Liver (tissue), 9 donors: ENCODE results near the gene PDE4B. TPM values are rescaled to one million over a fixed set of nuclear protein-coding genes. Genes with fewer than 3 reads are reported as not detected.

Experiments
- DNase-seq: peaks from one replicate; pipeline ENCODE4 v3.0.0-alpha.2; 2017; ENCODE audit warnings: low spot score
- H3K27ac ChIP-seq, 2 donors: one replicate each; pipeline ENCODE4 v1.7.0; 2013; ENCODE audit warnings: inconsistent platforms in 2 of 2, low read length in 2 of 2, control low read depth in 1 of 2, low read depth in 1 of 2, mild to moderate bottlenecking in 1 of 2
- H3K27me3 ChIP-seq, 4 donors: one replicate each; pipeline versions ENCODE4 v1.6.1 to v1.7.0; 2013; ENCODE audit warnings: low read length in 3 of 4, inconsistent platforms in 1 of 4, mild to moderate bottlenecking in 1 of 4, moderate library complexity in 1 of 4; ENCODE audit not compliant: control insufficient read depth in 4 of 4, insufficient read depth in 4 of 4
- H3K36me3 ChIP-seq, 4 donors: one replicate each; pipeline versions ENCODE4 v1.6.1 to v1.7.0; 2013; ENCODE audit warnings: low read length in 3 of 4, mild to moderate bottlenecking in 3 of 4, low read depth in 1 of 4, moderate library complexity in 1 of 4; ENCODE audit not compliant: control insufficient read depth in 4 of 4, insufficient read depth in 3 of 4
- H3K4me1 ChIP-seq, 4 donors: one replicate each; pipeline versions ENCODE4 v1.6.1 to v1.7.0; 2013; ENCODE audit warnings: low read length in 3 of 4, mild to moderate bottlenecking in 3 of 4, moderate library complexity in 1 of 4; ENCODE audit not compliant: control insufficient read depth in 4 of 4, insufficient read depth in 4 of 4
- H3K4me3 ChIP-seq, 3 donors: one replicate each; pipeline versions ENCODE4 v1.6.1 to v1.7.0; 2013; ENCODE audit warnings: low read length in 3 of 3, control low read depth in 1 of 3, low read depth in 1 of 3, mild to moderate bottlenecking in 1 of 3
- H3K9ac ChIP-seq, 2 donors: one replicate each; pipeline ENCODE4 v1.7.0; 2013; ENCODE audit warnings: low read length in 2 of 2, mild to moderate bottlenecking in 2 of 2, moderate library complexity in 2 of 2, control low read depth in 1 of 2, low read depth in 1 of 2
- H3K9me3 ChIP-seq, 4 donors: one replicate each; pipeline versions ENCODE4 v1.6.1 to v1.7.0; 2013; ENCODE audit warnings: low read length in 3 of 4; ENCODE audit not compliant: control insufficient read depth in 4 of 4
- EGR1 ChIP-seq, 2 donors: IDR thresholded peaks; 2 replicates each; pipeline ENCODE4 v1.6.1; 2016 to 2018; ENCODE audit warnings: antibody characterized with exemption in 2 of 2, low read depth in 2 of 2
- FOXA1 ChIP-seq: IDR thresholded peaks from 2 replicates; pipeline ENCODE4 v1.6.1; 2016; ENCODE audit warnings: antibody characterized with exemption
- FOXA2 ChIP-seq: IDR thresholded peaks from 2 replicates; pipeline ENCODE4 v1.6.1; 2016; ENCODE audit warnings: antibody characterized with exemption
- GABPA ChIP-seq, 2 donors: IDR thresholded peaks in 1 of 2; conservative IDR thresholded peaks in 1 of 2; 2 replicates each; pipeline ENCODE4 v1.6.1; 2016; ENCODE audit warnings: antibody characterized with exemption in 2 of 2, mild to moderate bottlenecking in 1 of 2, moderate library complexity in 1 of 2
- HNF4A ChIP-seq, 2 donors: conservative IDR thresholded peaks; 2 replicates each; pipeline ENCODE4 v1.6.1; 2016; ENCODE audit warnings: antibody characterized with exemption in 2 of 2, mild to moderate bottlenecking in 2 of 2
- HNF4G ChIP-seq: IDR thresholded peaks from 2 replicates; pipeline ENCODE4 v1.6.1; 2016; ENCODE audit warnings: antibody characterized with exemption
- JUND ChIP-seq, 2 donors: IDR thresholded peaks; 2 replicates each; pipeline ENCODE4 v1.6.1; 2016; ENCODE audit warnings: antibody characterized with exemption in 2 of 2
- NR2F2 ChIP-seq: IDR thresholded peaks from 2 replicates; pipeline ENCODE4 v1.6.1; 2016; ENCODE audit warnings: antibody characterized with exemption
- RAD21 ChIP-seq, 2 donors: IDR thresholded peaks; 2 replicates each; pipeline ENCODE4 v1.6.1; 2016; ENCODE audit warnings: antibody characterized with exemption in 2 of 2, mild to moderate bottlenecking in 2 of 2
- RXRA ChIP-seq, 2 donors: IDR thresholded peaks; 2 replicates each; pipeline ENCODE4 v1.6.1; 2017 to 2018; ENCODE audit warnings: antibody characterized with exemption in 2 of 2, mild to moderate bottlenecking in 1 of 2
- SP1 ChIP-seq: IDR thresholded peaks from 2 replicates; pipeline ENCODE4 v1.6.1; 2018; ENCODE audit warnings: antibody characterized with exemption, mild to moderate bottlenecking
- TAF1 ChIP-seq: conservative IDR thresholded peaks from 2 replicates; pipeline ENCODE4 v1.6.1; 2016; ENCODE audit warnings: antibody characterized with exemption, mild to moderate bottlenecking
- YY1 ChIP-seq: IDR thresholded peaks from 2 replicates; pipeline ENCODE4 v1.6.1; 2016; ENCODE audit warnings: antibody characterized with exemption, mild to moderate bottlenecking
- WGBS: extraction: QIAGEN DNeasy Blood & Tissue Kit; methylation state at CpG from one replicate; pipeline ENCODE4 v1.1.7; 2013; 5-methylcytosine and 5-hydroxymethylcytosine counted together
- polyA plus RNA-seq, 2 donors: library from polyadenylated mRNA; stranded (reverse) in 1 of 2; unstranded in 1 of 2; fragments of 200-250 nt in 1 of 2; fragments of >200 nt in 1 of 2; fragmentation: Nextera tagmentation in 1 of 2; extraction: Ambion mirVana in 1 of 2; gene quantifications; one replicate each; pipeline versions ENCODE4 v1.2.1 to v1.2.3, GENCODE V29; 2013 to 2015
- total RNA-seq, 2 donors: library from RNA; depleted of rRNA; stranded (reverse); fragments of >200 nt; gene quantifications; one replicate each; pipeline ENCODE4 v1.2.3, GENCODE V29; 2014
- TF ChIP-seq, protein P1 (sequence below): IDR thresholded peaks from 2 replicates; pipeline ENCODE4 v1.6.1; 2016; ENCODE audit warnings: antibody characterized with exemption
- TF ChIP-seq, protein P2 (sequence below): IDR thresholded peaks from 2 replicates; pipeline ENCODE4 v1.6.1; 2016; ENCODE audit warnings: antibody characterized with exemption, mild to moderate bottlenecking
- TF ChIP-seq, protein P3 (sequence below): IDR thresholded peaks from 2 replicates; pipeline ENCODE4 v1.6.1; 2016; ENCODE audit warnings: antibody characterized with exemption
- TF ChIP-seq, protein P4 (sequence below): IDR thresholded peaks from 2 replicates; pipeline ENCODE4 v1.6.1; 2016; ENCODE audit warnings: antibody characterized with exemption
- TF ChIP-seq, protein P5 (sequence below): fragments of 150-350 bp; IDR thresholded peaks from 2 replicates; pipeline ENCODE4 v1.5.1; 2017; ENCODE audit warnings: improper control_type of control experiment, low read depth, low read length; ENCODE audit not compliant: missing input control
- donor health status: healthy.
- donor health status: healthy.
- donor health status: healthy.
- donor health status: healthy.
- donor health status: healthy.

PDE4B gene
- total and polyA plus RNA-seq, 4 donors, result 1.9 to 3.9 (median 2.7) TPM

DNA sequence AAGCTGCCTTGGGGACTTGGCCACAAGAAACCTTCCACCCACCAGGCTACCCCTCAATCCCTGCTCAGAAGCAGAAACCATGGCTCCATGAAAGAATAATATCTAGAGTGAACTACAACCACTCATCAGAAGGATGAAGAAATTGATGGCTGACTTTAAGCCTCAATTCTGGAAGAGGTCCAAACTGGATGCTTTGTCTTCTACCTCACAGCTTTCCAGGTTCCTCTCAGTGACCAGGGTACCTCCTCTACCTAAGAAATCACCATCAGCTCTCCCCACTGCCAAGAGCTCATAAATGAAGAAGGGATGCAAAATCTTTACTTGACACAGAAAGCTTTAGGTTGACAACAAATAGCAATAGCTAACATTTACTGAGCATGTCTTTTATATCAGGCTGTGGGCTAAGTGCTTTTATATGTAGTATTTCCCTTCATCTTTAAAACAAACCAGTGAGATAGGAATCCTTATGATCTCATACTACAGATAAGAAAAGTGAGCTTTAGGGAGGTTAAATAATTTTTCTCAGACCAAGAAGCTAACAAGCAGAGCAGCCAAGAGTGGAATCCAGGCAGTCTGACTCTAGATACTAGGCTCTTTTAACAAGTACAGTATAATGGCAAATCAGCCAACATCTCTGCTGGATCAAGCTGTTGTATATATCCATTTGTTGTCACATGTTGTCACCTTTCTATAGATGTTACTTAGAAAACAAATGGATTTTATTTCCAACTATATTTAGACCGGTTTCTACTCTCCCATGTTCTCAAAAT, 498.3 kb downstream of the PDE4B start:
- Histone ChIP-seq H3K4me3 (no peak overlapping the region), H3K9ac (no peak overlapping the region), H3K27me3 (no peaks in the 10 kb centered on the region), H3K36me3 (no peaks in the 10 kb centered on the region), H3K9me3 (no peaks in the 10 kb centered on the region), H3K4me1 (peaks cover 0 to under 1% (median 0%) of the 10 kb centered on the region in 4 donors), H3K27ac (no peak overlapping the region)
- no peak for DNase-seq
- 69% methylated on average over 1 of the region's 1 CpG for WGBS
- TF ChIP-seq NR2F2 (no peak), FOXA1 (no peak), RXRA (IDR thresholded peaks at IDR 0.05) (no peak), TAF1 (no peak), EGR1 (IDR thresholded peaks at IDR 0.05; ENCODE audit: low read depth in 2 of 2) (no peak), FOXA2 (no peak), GABPA (IDR thresholded peaks at IDR 0.05 in 1 of 2, conservative IDR thresholded peaks at IDR 0.05 in 1 of 2) (no peak), SP1 (no peak), JUND (IDR thresholded peaks at IDR 0.05) (no peak), YY1 (no peak), RAD21 (IDR thresholded peaks at IDR 0.05) (no peak), HNF4A (conservative IDR thresholded peaks at IDR 0.05) (no peak), HNF4G (no peak)
- TF ChIP-seq, protein P1, sequence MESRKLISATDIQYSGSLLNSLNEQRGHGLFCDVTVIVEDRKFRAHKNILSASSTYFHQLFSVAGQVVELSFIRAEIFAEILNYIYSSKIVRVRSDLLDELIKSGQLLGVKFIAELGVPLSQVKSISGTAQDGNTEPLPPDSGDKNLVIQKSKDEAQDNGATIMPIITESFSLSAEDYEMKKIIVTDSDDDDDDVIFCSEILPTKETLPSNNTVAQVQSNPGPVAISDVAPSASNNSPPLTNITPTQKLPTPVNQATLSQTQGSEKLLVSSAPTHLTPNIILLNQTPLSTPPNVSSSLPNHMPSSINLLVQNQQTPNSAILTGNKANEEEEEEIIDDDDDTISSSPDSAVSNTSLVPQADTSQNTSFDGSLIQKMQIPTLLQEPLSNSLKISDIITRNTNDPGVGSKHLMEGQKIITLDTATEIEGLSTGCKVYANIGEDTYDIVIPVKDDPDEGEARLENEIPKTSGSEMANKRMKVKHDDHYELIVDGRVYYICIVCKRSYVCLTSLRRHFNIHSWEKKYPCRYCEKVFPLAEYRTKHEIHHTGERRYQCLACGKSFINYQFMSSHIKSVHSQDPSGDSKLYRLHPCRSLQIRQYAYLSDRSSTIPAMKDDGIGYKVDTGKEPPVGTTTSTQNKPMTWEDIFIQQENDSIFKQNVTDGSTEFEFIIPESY, result no peak
- TF ChIP-seq, protein P2, sequence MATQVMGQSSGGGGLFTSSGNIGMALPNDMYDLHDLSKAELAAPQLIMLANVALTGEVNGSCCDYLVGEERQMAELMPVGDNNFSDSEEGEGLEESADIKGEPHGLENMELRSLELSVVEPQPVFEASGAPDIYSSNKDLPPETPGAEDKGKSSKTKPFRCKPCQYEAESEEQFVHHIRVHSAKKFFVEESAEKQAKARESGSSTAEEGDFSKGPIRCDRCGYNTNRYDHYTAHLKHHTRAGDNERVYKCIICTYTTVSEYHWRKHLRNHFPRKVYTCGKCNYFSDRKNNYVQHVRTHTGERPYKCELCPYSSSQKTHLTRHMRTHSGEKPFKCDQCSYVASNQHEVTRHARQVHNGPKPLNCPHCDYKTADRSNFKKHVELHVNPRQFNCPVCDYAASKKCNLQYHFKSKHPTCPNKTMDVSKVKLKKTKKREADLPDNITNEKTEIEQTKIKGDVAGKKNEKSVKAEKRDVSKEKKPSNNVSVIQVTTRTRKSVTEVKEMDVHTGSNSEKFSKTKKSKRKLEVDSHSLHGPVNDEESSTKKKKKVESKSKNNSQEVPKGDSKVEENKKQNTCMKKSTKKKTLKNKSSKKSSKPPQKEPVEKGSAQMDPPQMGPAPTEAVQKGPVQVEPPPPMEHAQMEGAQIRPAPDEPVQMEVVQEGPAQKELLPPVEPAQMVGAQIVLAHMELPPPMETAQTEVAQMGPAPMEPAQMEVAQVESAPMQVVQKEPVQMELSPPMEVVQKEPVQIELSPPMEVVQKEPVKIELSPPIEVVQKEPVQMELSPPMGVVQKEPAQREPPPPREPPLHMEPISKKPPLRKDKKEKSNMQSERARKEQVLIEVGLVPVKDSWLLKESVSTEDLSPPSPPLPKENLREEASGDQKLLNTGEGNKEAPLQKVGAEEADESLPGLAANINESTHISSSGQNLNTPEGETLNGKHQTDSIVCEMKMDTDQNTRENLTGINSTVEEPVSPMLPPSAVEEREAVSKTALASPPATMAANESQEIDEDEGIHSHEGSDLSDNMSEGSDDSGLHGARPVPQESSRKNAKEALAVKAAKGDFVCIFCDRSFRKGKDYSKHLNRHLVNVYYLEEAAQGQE, result no peak
- TF ChIP-seq, protein P3, sequence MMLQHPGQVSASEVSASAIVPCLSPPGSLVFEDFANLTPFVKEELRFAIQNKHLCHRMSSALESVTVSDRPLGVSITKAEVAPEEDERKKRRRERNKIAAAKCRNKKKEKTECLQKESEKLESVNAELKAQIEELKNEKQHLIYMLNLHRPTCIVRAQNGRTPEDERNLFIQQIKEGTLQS, result no peak
- TF ChIP-seq, protein P4, sequence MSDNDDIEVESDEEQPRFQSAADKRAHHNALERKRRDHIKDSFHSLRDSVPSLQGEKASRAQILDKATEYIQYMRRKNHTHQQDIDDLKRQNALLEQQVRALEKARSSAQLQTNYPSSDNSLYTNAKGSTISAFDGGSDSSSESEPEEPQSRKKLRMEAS, result no peak
- TF ChIP-seq, protein P5, sequence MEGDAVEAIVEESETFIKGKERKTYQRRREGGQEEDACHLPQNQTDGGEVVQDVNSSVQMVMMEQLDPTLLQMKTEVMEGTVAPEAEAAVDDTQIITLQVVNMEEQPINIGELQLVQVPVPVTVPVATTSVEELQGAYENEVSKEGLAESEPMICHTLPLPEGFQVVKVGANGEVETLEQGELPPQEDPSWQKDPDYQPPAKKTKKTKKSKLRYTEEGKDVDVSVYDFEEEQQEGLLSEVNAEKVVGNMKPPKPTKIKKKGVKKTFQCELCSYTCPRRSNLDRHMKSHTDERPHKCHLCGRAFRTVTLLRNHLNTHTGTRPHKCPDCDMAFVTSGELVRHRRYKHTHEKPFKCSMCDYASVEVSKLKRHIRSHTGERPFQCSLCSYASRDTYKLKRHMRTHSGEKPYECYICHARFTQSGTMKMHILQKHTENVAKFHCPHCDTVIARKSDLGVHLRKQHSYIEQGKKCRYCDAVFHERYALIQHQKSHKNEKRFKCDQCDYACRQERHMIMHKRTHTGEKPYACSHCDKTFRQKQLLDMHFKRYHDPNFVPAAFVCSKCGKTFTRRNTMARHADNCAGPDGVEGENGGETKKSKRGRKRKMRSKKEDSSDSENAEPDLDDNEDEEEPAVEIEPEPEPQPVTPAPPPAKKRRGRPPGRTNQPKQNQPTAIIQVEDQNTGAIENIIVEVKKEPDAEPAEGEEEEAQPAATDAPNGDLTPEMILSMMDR, result no peak
